Measurements from ENCODE around the gene CTR9. TPM values are rescaled to one million over a fixed set of nuclear protein-coding genes. Genes with fewer than 3 reads are reported as not detected.

The CTR9 gene
- total RNA-seq, 1 experiment from 2014 or later = 45.9 TPM

DNA sequence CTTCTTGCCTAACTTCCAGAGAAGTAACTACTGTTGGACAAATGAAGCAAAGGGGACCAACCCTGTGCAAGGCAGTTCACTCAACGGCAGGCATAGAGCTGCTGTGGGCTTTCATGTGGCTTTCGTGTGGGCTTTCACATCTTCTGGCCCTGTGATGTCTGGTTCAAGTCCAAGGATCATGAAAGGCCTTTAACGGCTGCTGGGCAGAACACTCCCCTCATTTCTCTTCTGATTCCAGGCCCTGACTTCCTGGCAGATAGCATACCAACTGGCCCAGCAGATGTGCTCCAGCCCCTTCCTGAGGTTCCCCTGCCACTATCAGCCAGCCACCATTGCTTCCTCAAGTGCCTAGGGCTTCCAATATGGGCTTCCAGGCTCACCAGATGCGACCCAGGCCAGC, 28.7 kb upstream of the CTR9 start:
- ChIA-PET POLR2A (ENCODE audit: low non-redundant PET) (no interaction called here), CTCF (no interaction called here)
- Histone ChIP-seq H3K27me3 (replicated peaks; ENCODE audit: insufficient read depth, low read depth, low read length, poor library complexity) (no peaks in the 10 kb centered on the region), H3K9me3 (ENCODE audit: low read depth, low read length, poor library complexity, severe bottlenecking) (no peaks in the 10 kb centered on the region), H3K27ac (ENCODE audit: low read depth, low read length, poor library complexity, severe bottlenecking) (no peak overlapping the region), H3K4me3 (ENCODE audit: low read depth, low read length, poor library complexity, severe bottlenecking) (no peak overlapping the region), H3K36me3 (ENCODE audit: insufficient read depth, low read length, poor library complexity, severe bottlenecking) (no peaks in the 10 kb centered on the region), H3K4me1 (ENCODE audit: insufficient read depth, low read length, poor library complexity, severe bottlenecking) (peaks cover 7% of the 10 kb centered on the region)
- intact Hi-C loops (cut with micrococcal nuclease; ENCODE audit: unreplicated experiment) = no loop called here
- DNase-seq (ENCODE audit: low spot score) = no peak
- no TSS peak for BruUV-seq (replicated peaks)
- TF ChIP-seq, protein P1, sequence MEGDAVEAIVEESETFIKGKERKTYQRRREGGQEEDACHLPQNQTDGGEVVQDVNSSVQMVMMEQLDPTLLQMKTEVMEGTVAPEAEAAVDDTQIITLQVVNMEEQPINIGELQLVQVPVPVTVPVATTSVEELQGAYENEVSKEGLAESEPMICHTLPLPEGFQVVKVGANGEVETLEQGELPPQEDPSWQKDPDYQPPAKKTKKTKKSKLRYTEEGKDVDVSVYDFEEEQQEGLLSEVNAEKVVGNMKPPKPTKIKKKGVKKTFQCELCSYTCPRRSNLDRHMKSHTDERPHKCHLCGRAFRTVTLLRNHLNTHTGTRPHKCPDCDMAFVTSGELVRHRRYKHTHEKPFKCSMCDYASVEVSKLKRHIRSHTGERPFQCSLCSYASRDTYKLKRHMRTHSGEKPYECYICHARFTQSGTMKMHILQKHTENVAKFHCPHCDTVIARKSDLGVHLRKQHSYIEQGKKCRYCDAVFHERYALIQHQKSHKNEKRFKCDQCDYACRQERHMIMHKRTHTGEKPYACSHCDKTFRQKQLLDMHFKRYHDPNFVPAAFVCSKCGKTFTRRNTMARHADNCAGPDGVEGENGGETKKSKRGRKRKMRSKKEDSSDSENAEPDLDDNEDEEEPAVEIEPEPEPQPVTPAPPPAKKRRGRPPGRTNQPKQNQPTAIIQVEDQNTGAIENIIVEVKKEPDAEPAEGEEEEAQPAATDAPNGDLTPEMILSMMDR (conservative IDR thresholded peaks at IDR 0.05; ENCODE audit: low read depth, low read length) = no peak
- TF ChIP-seq EZH2 (IDR thresholded peaks at IDR 0.05; ENCODE audit: borderline replicate concordance, low read depth, low read length, poor library complexity, severe bottlenecking) = no peak

DNA sequence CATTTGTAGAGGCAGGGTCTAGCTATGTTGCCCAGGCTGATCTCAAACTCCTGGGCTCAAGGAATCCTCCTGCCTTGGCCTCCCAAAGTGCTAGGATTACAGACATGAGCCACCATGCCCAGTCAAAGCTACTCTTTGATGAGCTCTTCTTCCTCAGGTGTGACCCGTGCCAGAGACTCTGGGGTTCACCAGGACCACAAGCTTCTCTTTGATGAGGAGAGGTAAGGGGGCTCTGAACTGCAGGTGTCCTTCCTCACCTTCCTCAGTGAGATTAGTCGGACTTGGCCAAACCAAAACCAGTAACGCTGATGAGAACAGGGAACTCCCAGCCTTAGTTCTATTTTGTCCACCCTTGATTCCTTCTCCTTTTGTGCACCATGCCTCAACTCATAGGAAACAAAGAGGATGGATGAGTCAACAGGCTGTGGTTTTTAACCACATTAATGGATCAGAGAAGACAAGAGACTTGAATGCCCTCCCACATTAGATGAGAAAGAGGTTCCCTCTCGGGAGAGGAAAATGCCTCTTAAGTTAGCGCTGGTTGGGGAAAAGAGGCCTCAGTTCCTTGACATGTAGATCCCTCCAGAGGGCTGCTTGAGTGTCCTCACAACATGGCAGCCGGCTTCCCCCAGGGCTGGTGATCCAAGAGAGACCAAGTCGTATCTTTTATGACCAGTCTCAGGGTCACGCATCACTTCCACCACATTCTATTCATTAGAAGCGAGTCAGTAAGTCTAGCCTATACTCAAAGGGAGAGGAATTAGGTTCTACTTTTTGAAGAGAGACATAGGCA, 25.7 kb upstream of the CTR9 start:
- Histone ChIP-seq H3K27me3 (replicated peaks; ENCODE audit: insufficient read depth, low read depth, low read length, poor library complexity) (no peaks in the 10 kb centered on the region), H3K27ac (ENCODE audit: low read depth, low read length, poor library complexity, severe bottlenecking) (no peak overlapping the region), H3K4me1 (ENCODE audit: insufficient read depth, low read length, poor library complexity, severe bottlenecking) (peaks cover 30% of the 10 kb centered on the region), H3K36me3 (ENCODE audit: insufficient read depth, low read length, poor library complexity, severe bottlenecking) (no peaks in the 10 kb centered on the region), H3K9me3 (ENCODE audit: low read depth, low read length, poor library complexity, severe bottlenecking) (no peaks in the 10 kb centered on the region), H3K4me3 (ENCODE audit: low read depth, low read length, poor library complexity, severe bottlenecking) (no peak overlapping the region)
- POLR2A ChIA-PET (ENCODE audit: low non-redundant PET) = no interaction called here
- peak; percentile 57 for DNase-seq (ENCODE audit: low spot score)
- no TSS peak for BruUV-seq (replicated peaks)
- intact Hi-C loops (cut with micrococcal nuclease; ENCODE audit: unreplicated experiment) = loop anchor here (5.0 kb wide), 1 partner anchor 58 kb away; no protein-coding TSS in a partner anchor
- CTCF ChIA-PET = no interaction called here
- TF ChIP-seq, protein P1 (conservative IDR thresholded peaks at IDR 0.05; ENCODE audit: low read depth, low read length) = no peak
- no peak for TF ChIP-seq EZH2 (IDR thresholded peaks at IDR 0.05; ENCODE audit: borderline replicate concordance, low read depth, low read length, poor library complexity, severe bottlenecking)

DNA sequence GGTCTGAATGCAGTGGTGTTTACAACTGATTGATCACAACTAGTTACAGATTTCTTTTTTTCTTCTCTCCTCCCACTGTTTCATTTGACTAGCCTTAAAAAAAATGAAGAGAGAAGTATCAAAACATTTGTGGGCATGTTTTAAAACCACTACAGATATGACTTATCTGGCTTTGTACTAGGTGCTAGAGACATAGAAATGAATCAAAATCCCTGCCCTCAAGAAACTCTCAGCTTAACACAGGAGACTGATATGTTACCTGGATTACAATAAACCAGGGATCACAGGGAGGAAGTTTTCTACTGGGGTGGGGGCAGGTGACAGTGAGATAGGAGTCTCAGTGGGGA, 25.2 kb upstream of the CTR9 start:
- H3K27ac ChIP-seq (ENCODE audit: low read depth, low read length, poor library complexity, severe bottlenecking) = no peak overlapping the region
- H3K4me1 ChIP-seq (ENCODE audit: insufficient read depth, low read length, poor library complexity, severe bottlenecking) = peaks cover 30% of the 10 kb centered on the region
- no peak overlapping the region for H3K4me3 ChIP-seq (ENCODE audit: low read depth, low read length, poor library complexity, severe bottlenecking)
- intact Hi-C loops (cut with micrococcal nuclease; ENCODE audit: unreplicated experiment) = loop anchor here (5.0 kb wide), 1 partner anchor 59 kb away; no protein-coding TSS in a partner anchor
- POLR2A ChIA-PET (ENCODE audit: low non-redundant PET) = no interaction called here
- no peaks in the 10 kb centered on the region for H3K27me3 ChIP-seq (replicated peaks; ENCODE audit: insufficient read depth, low read depth, low read length, poor library complexity)
- TF ChIP-seq, protein P1 (conservative IDR thresholded peaks at IDR 0.05; ENCODE audit: low read depth, low read length) = no peak
- no peak for TF ChIP-seq EZH2 (IDR thresholded peaks at IDR 0.05; ENCODE audit: borderline replicate concordance, low read depth, low read length, poor library complexity, severe bottlenecking)
- BruUV-seq (replicated peaks) = no TSS peak
- H3K36me3 ChIP-seq (ENCODE audit: insufficient read depth, low read length, poor library complexity, severe bottlenecking) = no peaks in the 10 kb centered on the region
- CTCF ChIA-PET = no interaction called here
- DNase-seq (ENCODE audit: low spot score) = no peak
- no peaks in the 10 kb centered on the region for H3K9me3 ChIP-seq (ENCODE audit: low read depth, low read length, poor library complexity, severe bottlenecking)

Measured in A673 (cell line).